OCI-LY1 (cell line): ENCODE results near the gene SDCBP2.
A peak's percentile ranks its signal among the peaks of the same experiment; 100 is the strongest.

ENCODE experiments used
- H2AFZ ChIP-seq: fragments of 200-600 bp; sonication (generic), shearing (Covaris generic); 2 replicates; pipeline ENCODE4 v1.6.0; 2014; ENCODE audit warnings: antibody characterized with exemption, mild to moderate bottlenecking, low read length
- H3F3A ChIP-seq: fragments of 200-600 bp; sonication (generic), shearing (Covaris generic); 2 replicates; pipeline ENCODE4 v1.6.0; 2014; ENCODE audit warnings: mild to moderate bottlenecking, antibody characterized with exemption, low read length, moderate library complexity; ENCODE audit not compliant: insufficient read depth
- H3K27ac ChIP-seq: fragments of 200-600 bp; sonication (generic); 2 replicates; pipeline ENCODE4 v1.5.1; 2014; ENCODE audit warnings: low read length, mixed run types, mild to moderate bottlenecking, low read depth; ENCODE audit not compliant: poor library complexity, severe bottlenecking
- H3K27me3 ChIP-seq: fragments of 200-600 bp; sonication (generic); 2 replicates; pipeline ENCODE4 v1.6.0; 2014; ENCODE audit warnings: antibody characterized with exemption, mild to moderate bottlenecking, low read length, moderate library complexity; ENCODE audit not compliant: insufficient read depth
- H3K36me3 ChIP-seq: fragments of 200-600 bp; sonication (generic); 2 replicates; pipeline ENCODE4 v1.6.1; 2014; ENCODE audit warnings: mild to moderate bottlenecking, antibody characterized with exemption, low read length, moderate library complexity, mixed read lengths; ENCODE audit not compliant: insufficient read depth
- H3K4me1 ChIP-seq: fragments of 200-600 bp; sonication (generic); 2 replicates; pipeline ENCODE4 v1.5.1; 2014; ENCODE audit warnings: mild to moderate bottlenecking, low read length, moderate library complexity; ENCODE audit not compliant: insufficient read depth, severe bottlenecking
- H3K4me2 ChIP-seq: fragments of 200-600 bp; sonication (generic), shearing (Covaris generic); 2 replicates; pipeline ENCODE4 v1.6.1; 2014; ENCODE audit warnings: low read length
- H3K4me3 ChIP-seq: fragments of 200-600 bp; sonication (generic); 2 replicates; pipeline ENCODE4 v1.5.1; 2014; ENCODE audit warnings: low read length, low read depth, mild to moderate bottlenecking, mixed read lengths; ENCODE audit not compliant: poor library complexity, severe bottlenecking
- H3K79me2 ChIP-seq: fragments of 200-600 bp; shearing (Covaris generic); 2 replicates; pipeline ENCODE4 v1.6.1; 2016; ENCODE audit warnings: mixed run types, low read length, mixed read lengths; ENCODE audit not compliant: insufficient read depth
- H3K9ac ChIP-seq: fragments of 200-600 bp; sonication (generic), shearing (Covaris generic); 2 replicates; pipeline ENCODE4 v1.6.1; 2014; ENCODE audit warnings: mild to moderate bottlenecking, low read length, mixed read lengths
- H3K9me2 ChIP-seq: fragments of 200-600 bp; sonication (generic), shearing (Covaris generic); 2 replicates; pipeline ENCODE4 v1.6.1; 2014; ENCODE audit warnings: low read depth, mild to moderate bottlenecking, low read length, mixed read lengths
- H3K9me3 ChIP-seq: fragments of 200-600 bp; shearing (Covaris generic); 2 replicates; pipeline ENCODE4 v1.6.1; 2014; ENCODE audit warnings: low read length, mixed read lengths
- H4K20me1 ChIP-seq: fragments of 200-600 bp; sonication (generic), shearing (Covaris generic); 2 replicates; pipeline ENCODE4 v1.6.0; 2016; ENCODE audit warnings: mild to moderate bottlenecking, low read length; ENCODE audit not compliant: insufficient read depth
- EZH2 ChIP-seq: fragments of 200-600 bp; sonication (generic), shearing (Covaris generic); IDR thresholded peaks from 2 replicates; pipeline ENCODE4 v1.8.0; 2017; ENCODE audit warnings: borderline replicate concordance, mixed run types, mild to moderate bottlenecking, antibody characterized with exemption, low read length, moderate library complexity, mixed read lengths
- TF ChIP-seq, protein P1 (sequence below): fragments of 200-600 bp; sonication (generic), shearing (Covaris generic); IDR thresholded peaks from 2 replicates; pipeline ENCODE4 v1.5.1; 2017; ENCODE audit warnings: mild to moderate bottlenecking, antibody characterized with exemption, low read length, moderate library complexity, mixed read lengths

Gene SDCBP2

DNA sequence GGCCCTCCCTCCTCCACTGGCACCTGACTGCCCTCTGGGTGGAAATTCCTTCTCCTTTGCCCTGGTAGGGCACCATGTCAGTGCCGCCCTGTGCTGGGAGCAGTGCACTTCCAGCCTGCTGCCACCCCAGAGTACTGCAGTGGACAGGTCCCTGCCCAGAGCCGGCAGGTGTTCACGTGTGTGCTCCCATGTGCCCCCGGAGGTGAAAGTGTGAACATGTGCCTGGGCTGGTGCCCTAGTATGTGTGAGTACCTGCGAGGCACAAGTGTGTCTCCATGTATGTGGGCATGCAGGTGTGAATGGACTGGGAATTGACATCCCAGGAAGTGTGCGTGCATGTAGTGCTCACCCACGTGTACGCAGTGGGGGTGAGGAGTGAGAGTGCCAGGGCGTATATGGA lies 29.4 kb downstream of the SDCBP2 start:
- Histone ChIP-seq H3K4me2 (no peak overlapping the region), H3K79me2 (no peaks in the 10 kb centered on the region), H2AFZ (no peak overlapping the region), H3K36me3 (no peaks in the 10 kb centered on the region), H3K4me1 (no peaks in the 10 kb centered on the region), H3K9ac (no peak overlapping the region), H3K9me3 (no peaks in the 10 kb centered on the region), H3K27me3 (no peaks in the 10 kb centered on the region), H3F3A (no peaks in the 10 kb centered on the region), H3K9me2 (no peaks in the 10 kb centered on the region), H3K27ac (no peak overlapping the region), H4K20me1 (no peaks in the 10 kb centered on the region), H3K4me3 (no peak overlapping the region)
- TF ChIP-seq, protein P1, sequence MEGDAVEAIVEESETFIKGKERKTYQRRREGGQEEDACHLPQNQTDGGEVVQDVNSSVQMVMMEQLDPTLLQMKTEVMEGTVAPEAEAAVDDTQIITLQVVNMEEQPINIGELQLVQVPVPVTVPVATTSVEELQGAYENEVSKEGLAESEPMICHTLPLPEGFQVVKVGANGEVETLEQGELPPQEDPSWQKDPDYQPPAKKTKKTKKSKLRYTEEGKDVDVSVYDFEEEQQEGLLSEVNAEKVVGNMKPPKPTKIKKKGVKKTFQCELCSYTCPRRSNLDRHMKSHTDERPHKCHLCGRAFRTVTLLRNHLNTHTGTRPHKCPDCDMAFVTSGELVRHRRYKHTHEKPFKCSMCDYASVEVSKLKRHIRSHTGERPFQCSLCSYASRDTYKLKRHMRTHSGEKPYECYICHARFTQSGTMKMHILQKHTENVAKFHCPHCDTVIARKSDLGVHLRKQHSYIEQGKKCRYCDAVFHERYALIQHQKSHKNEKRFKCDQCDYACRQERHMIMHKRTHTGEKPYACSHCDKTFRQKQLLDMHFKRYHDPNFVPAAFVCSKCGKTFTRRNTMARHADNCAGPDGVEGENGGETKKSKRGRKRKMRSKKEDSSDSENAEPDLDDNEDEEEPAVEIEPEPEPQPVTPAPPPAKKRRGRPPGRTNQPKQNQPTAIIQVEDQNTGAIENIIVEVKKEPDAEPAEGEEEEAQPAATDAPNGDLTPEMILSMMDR, result peak; percentile 31; the same call in 1 of the 2 replicates
- no peak for TF ChIP-seq EZH2

- no peak overlapping the region for H3K4me2 ChIP-seq
- no peak overlapping the region for H3K27ac ChIP-seq
- no peaks in the 10 kb centered on the region for H3K4me1 ChIP-seq
- H3K9ac ChIP-seq, result no peak overlapping the region
- H3K36me3 ChIP-seq, result no peaks in the 10 kb centered on the region
- TF ChIP-seq EZH2, result no peak
- TF ChIP-seq, protein P1, result no peak
- H3K79me2 ChIP-seq, result no peaks in the 10 kb centered on the region
- no peaks in the 10 kb centered on the region for H3F3A ChIP-seq
- H3K27me3 ChIP-seq, result no peaks in the 10 kb centered on the region
- no peak overlapping the region for H3K4me3 ChIP-seq
- no peaks in the 10 kb centered on the region for H3K9me3 ChIP-seq
- H4K20me1 ChIP-seq, result no peaks in the 10 kb centered on the region
- H3K9me2 ChIP-seq, result no peaks in the 10 kb centered on the region
- no peak overlapping the region for H2AFZ ChIP-seq
Measured at GRCh38 chr20:1298888-1299511, 29.9 kb downstream of the SDCBP2 start.

DNA sequence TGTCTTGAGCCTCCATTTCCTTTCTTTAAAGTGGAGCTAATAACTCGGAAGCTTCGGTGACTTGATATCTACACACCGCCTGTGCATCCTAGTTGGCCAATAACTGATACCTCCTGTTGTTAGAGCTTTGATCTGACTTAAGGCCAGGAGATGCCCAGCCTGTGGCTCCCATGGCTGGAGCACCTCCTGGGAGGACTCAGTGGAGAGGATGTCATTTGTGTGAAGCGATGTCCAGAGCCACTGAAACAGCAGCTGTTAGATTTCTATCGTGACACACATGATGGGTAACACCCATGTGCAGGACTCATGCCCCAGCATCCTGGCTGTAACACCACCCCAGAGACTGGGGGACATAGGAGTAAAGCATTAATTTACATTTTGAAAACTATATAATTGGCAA lies 30.8 kb downstream of the SDCBP2 start:
- H3K27ac ChIP-seq, result no peak overlapping the region
- H3K27me3 ChIP-seq, result no peaks in the 10 kb centered on the region
- H3K79me2 ChIP-seq, result no peaks in the 10 kb centered on the region
- no peaks in the 10 kb centered on the region for H3K9me2 ChIP-seq
- H3F3A ChIP-seq, result no peaks in the 10 kb centered on the region
- H3K9ac ChIP-seq, result no peak overlapping the region
- no peaks in the 10 kb centered on the region for H3K36me3 ChIP-seq
- no peak overlapping the region for H3K4me3 ChIP-seq
- TF ChIP-seq, protein P1, result no peak
- H3K4me1 ChIP-seq, result no peaks in the 10 kb centered on the region
- H2AFZ ChIP-seq, result no peak overlapping the region
- no peaks in the 10 kb centered on the region for H4K20me1 ChIP-seq
- no peak overlapping the region for H3K4me2 ChIP-seq
- no peaks in the 10 kb centered on the region for H3K9me3 ChIP-seq
